ENCODE results near the gene P4HA2.
"Not testable (repeated sequence)": the region's sequence is repeated elsewhere in the genome, so short reads cannot be mapped to it uniquely, and the experiment has no call there.

DNA sequence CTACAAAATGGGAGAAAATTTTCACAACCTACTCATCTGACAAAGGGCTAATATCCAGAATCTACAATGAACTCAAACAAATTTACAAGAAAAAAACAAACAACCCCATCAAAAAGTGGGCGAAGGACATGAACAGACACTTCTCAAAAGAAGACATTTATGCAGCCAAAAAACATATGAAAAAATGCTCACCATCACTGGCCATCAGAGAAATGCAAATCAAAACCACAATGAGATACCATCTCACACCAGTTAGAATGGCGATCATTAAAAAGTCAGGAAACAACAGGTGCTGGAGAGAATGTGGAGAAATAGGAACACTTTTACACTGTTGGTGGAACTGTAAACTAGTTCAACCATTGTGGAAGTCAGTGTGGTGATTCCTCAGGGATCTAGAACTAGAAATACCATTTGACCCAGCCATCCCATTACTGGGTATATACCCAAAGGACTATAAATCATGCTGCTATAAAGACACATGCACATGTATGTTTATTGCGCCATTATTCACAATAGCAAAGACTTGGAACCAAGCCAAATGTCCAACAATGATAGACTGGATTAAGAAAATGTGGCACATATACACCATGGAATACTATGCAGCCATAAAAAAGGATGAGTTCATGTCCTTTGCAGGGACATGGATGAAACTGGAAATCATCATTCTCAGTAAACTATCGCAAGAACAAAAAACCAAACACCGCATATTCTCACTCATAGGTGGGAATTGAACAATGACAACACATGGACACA, 65.9 kb downstream of the P4HA2 start:
- TF ChIP-seq, protein P1, sequence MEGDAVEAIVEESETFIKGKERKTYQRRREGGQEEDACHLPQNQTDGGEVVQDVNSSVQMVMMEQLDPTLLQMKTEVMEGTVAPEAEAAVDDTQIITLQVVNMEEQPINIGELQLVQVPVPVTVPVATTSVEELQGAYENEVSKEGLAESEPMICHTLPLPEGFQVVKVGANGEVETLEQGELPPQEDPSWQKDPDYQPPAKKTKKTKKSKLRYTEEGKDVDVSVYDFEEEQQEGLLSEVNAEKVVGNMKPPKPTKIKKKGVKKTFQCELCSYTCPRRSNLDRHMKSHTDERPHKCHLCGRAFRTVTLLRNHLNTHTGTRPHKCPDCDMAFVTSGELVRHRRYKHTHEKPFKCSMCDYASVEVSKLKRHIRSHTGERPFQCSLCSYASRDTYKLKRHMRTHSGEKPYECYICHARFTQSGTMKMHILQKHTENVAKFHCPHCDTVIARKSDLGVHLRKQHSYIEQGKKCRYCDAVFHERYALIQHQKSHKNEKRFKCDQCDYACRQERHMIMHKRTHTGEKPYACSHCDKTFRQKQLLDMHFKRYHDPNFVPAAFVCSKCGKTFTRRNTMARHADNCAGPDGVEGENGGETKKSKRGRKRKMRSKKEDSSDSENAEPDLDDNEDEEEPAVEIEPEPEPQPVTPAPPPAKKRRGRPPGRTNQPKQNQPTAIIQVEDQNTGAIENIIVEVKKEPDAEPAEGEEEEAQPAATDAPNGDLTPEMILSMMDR (IDR thresholded peaks at IDR 0.05) = not testable (repeated sequence)
- TF ChIP-seq POLR2A (IDR thresholded peaks at IDR 0.05) = not testable (repeated sequence)

Data from testis (tissue), 2 donors.